ENCODE results near the gene PANX1. TPM values are rescaled to one million over a fixed set of nuclear protein-coding genes. Genes with fewer than 3 reads are reported as not detected.
A peak's percentile ranks its signal among the peaks of the same experiment; 100 is the strongest.

PANX1 gene
- polyA plus RNA-seq, 2 donors = 2.9 to 3.5 TPM

DNA sequence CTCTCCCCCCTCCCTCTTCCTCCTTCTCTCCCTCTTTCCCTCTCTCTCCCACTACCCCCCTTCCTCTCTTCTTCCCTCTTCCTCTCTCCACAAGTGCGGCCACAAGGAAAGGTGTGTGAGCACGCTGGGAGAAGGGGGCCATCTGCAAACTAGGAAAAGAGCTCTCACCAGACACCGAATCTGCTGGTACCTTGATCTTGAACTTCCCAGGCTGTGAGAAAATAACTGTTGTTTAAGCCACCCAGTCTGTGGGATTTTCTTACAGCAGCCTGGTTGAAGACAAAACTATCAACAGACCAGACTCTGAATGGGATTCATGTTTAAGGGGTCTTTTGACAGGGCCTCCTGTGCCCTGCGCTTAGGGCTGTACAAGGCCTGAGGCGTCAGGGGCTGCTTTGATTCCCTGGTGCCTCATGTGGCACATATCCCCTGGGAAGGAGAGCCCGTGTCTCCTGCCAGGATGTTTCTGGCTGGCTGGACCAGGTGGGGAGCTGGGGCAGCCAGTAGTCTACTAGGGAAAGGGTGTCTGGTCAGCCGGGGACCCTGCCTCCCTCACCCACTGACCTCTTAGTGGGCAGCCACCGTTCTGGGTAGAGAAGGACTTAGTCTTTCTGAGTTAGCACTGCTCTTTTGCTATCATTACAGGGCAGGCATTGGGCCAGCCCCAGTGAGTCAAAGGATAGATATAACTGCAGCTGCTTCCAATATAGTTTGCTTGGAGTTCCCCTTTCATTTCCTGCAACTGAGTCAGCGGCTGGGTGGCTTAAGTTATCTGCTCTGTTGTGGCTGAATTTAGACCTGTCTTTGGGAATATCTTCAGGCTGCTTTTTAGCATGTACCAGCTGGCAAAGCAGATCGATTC lies 6.2 kb downstream of the PANX1 start:
- 35 to 42% methylated on average over 10 of the region's 10 CpGs for WGBS, 2 donors
- no peaks in the 10 kb centered on the region for H3K36me3 ChIP-seq (ENCODE audit: control insufficient read depth in 2 of 2, insufficient read depth in 2 of 2, low read length in 1 of 2)
- H3K4me3 ChIP-seq (ENCODE audit: low read depth in 1 of 2, low read length in 2 of 2) = no peak overlapping the region
- H3K4me1 ChIP-seq (ENCODE audit: control insufficient read depth in 2 of 2, insufficient read depth in 2 of 2, low read length in 1 of 2) = peaks cover 8 to 25% of the 10 kb centered on the region in 2 donors
- peak overlapping the region; percentile 9 to 67 for H3K27ac ChIP-seq (ENCODE audit: low read depth in 2 of 2, low read length in 1 of 2)
- H3K9me3 ChIP-seq (ENCODE audit: control insufficient read depth in 2 of 2, insufficient read depth in 1 of 2, low read depth in 1 of 2, low read length in 1 of 2) = no peaks in the 10 kb centered on the region
- H3K27me3 ChIP-seq (ENCODE audit: control insufficient read depth in 1 of 2, insufficient read depth in 2 of 2, low read length in 2 of 2) = no peaks in the 10 kb centered on the region

DNA sequence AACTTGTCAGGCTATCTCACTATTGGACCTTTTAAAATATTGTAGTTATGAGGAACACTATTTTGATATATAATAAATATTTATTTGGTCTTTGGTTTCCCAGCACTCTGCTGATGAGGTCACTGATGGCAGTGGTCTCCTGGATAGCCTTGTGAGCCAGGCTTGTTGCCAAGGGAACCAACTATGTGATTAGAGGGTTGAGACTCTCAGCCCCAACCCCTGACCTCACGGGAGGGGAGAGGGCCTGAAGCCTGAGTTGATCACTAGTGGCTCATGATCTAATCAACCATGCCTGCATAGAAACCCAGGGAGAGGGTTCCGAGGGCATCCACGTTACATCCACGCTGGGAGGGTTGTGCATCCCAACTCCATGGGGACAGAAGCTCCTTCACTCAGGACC lies 10.8 kb downstream of the PANX1 start:
- 87 to 94% methylated on average over 4 of the region's 4 CpGs for WGBS, 2 donors
- Histone ChIP-seq H3K4me3 (ENCODE audit: low read depth in 1 of 2, low read length in 2 of 2) (no peak overlapping the region), H3K36me3 (ENCODE audit: control insufficient read depth in 2 of 2, insufficient read depth in 2 of 2, low read length in 1 of 2) (no peaks in the 10 kb centered on the region), H3K4me1 (ENCODE audit: control insufficient read depth in 2 of 2, insufficient read depth in 2 of 2, low read length in 1 of 2) (peaks cover 2 to 7% of the 10 kb centered on the region in 2 donors), H3K27me3 (ENCODE audit: control insufficient read depth in 1 of 2, insufficient read depth in 2 of 2, low read length in 2 of 2) (no peaks in the 10 kb centered on the region), H3K9me3 (ENCODE audit: control insufficient read depth in 2 of 2, insufficient read depth in 1 of 2, low read depth in 1 of 2, low read length in 1 of 2) (no peaks in the 10 kb centered on the region), H3K27ac (ENCODE audit: low read depth in 2 of 2, low read length in 1 of 2) (no peak overlapping the region)

DNA sequence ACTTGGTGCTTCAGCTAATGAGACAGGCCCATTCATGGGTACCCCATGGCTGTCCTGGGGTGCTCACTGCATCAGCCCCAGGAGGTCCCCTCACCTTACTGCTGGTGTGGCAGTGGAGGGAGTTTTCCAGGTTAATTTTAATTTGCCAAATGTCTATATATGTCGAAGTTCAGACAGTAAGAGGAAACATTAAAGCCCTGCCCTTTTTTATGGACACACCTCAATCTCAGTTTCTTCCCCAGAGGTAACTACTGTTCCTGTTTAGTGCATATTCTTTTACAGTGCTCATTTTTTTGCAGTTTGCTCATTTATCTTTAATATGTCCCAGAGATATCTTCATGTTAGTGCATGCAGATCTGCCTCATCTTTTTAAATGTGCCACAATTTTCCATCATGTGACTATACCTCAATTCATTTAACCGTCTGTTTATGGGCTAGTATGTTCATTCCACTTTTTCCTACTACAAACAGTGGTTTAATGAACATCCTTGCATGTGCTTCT lies 11.6 kb downstream of the PANX1 start:
- peaks cover 0 to 5% of the 10 kb centered on the region in 2 donors for H3K4me1 ChIP-seq (ENCODE audit: control insufficient read depth in 2 of 2, insufficient read depth in 2 of 2, low read length in 1 of 2)
- H3K27me3 ChIP-seq (ENCODE audit: control insufficient read depth in 1 of 2, insufficient read depth in 2 of 2, low read length in 2 of 2) = no peaks in the 10 kb centered on the region
- 50 to 59% methylated on average over 2 of the region's 2 CpGs for WGBS, 2 donors
- H3K27ac ChIP-seq (ENCODE audit: low read depth in 2 of 2, low read length in 1 of 2) = no peak overlapping the region
- no peaks in the 10 kb centered on the region for H3K9me3 ChIP-seq (ENCODE audit: control insufficient read depth in 2 of 2, insufficient read depth in 1 of 2, low read depth in 1 of 2, low read length in 1 of 2)
- no peaks in the 10 kb centered on the region for H3K36me3 ChIP-seq (ENCODE audit: control insufficient read depth in 2 of 2, insufficient read depth in 2 of 2, low read length in 1 of 2)
- H3K4me3 ChIP-seq (ENCODE audit: low read depth in 1 of 2, low read length in 2 of 2) = no peak overlapping the region

DNA sequence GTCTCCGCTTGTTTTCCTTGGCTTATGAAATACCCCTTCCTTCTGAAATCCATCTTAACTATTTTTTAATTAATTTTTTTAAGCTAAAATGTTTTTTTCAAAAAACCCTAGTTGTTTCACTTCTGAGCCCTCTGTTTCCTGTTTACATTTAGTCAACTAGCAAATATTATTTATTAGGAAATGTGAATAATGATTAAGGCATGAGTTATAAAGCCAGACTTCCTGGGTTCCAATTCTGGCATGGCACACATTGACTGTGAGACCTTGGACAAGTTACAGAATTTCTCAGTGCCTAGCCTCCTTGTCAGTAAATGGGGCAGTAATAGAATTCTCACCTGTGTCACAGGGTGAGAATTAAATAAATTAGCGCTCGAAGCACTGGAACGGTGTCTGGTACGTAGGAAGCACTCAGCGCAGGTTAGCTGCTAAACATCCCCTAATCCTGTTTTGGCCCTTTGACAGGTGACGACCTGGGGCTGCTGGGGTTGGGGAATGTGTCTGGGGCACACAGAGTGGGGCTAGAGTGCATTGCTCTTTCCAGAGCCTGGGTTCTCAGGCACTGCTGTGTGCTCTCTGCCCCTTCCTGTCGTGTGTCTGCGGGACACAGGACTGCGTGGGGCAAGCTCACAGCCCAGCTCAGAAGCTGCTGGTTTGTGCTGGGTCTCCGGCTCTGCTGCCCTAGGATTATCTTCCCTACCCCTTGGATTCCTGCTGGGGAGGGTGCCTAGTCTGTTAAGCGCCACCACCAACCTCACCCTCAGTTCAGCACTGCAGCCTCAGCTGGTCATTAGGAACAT lies 13.1 kb downstream of the PANX1 start:
- 85 to 88% methylated on average over 12 of the region's 12 CpGs for WGBS, 2 donors
- H3K27ac ChIP-seq (ENCODE audit: low read depth in 2 of 2, low read length in 1 of 2) = no peak overlapping the region
- H3K27me3 ChIP-seq (ENCODE audit: control insufficient read depth in 1 of 2, insufficient read depth in 2 of 2, low read length in 2 of 2) = no peaks in the 10 kb centered on the region
- H3K36me3 ChIP-seq (ENCODE audit: control insufficient read depth in 2 of 2, insufficient read depth in 2 of 2, low read length in 1 of 2) = no peaks in the 10 kb centered on the region
- no peak overlapping the region for H3K4me3 ChIP-seq (ENCODE audit: low read depth in 1 of 2, low read length in 2 of 2)
- peaks cover 0 to 5% of the 10 kb centered on the region in 2 donors for H3K4me1 ChIP-seq (ENCODE audit: control insufficient read depth in 2 of 2, insufficient read depth in 2 of 2, low read length in 1 of 2)
- no peaks in the 10 kb centered on the region for H3K9me3 ChIP-seq (ENCODE audit: control insufficient read depth in 2 of 2, insufficient read depth in 1 of 2, low read depth in 1 of 2, low read length in 1 of 2)

DNA sequence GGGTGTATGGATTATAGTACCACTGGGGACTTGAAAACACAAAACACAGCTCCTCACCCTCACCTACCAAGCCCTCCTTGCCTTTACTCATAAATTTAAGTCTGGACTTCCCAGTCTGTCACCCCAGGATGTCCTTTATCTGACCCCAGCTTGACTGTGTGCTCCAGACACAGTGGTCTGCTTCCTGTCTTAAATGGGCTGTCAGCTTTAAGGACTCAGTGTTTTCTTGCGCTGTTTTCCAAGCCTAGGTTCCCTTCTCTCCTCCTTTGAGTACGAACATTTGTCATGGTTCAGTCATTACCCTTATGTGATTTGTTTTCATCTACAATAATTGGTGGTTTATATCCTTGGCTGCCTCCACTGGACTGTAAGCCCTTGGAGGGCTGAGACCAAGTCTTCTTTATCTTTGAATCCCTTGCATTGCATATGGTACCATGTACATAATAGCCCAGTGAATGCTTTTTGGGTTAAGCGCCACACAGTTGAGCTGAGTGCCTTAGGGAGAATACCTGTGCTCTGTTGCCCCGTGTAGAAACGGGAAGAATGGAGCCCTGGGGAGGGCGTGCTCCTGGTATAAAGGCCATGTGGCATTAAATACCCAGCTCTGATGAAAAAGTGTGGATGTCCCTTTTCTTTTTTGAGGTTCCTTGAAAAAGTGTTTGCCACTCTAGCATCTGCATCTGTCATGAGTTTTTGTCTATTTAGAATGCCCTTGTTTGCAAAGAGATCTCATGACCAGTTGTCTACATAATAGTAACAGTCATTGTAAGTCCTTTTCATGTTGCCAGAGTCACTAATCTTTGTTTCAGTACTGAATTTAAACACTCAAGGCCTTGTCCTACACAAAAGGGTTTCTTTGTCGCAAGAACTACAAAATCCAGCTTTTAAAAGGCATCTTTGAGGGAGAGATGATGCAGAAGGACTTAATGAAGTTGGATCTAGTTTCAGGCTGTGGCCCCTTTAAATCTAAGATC lies 14.0 kb downstream of the PANX1 start:
- no peaks in the 10 kb centered on the region for H3K9me3 ChIP-seq (ENCODE audit: control insufficient read depth in 2 of 2, insufficient read depth in 1 of 2, low read depth in 1 of 2, low read length in 1 of 2)
- H3K4me1 ChIP-seq (ENCODE audit: control insufficient read depth in 2 of 2, insufficient read depth in 2 of 2, low read length in 1 of 2) = peaks cover 0 to 5% of the 10 kb centered on the region in 2 donors
- H3K27ac ChIP-seq (ENCODE audit: low read depth in 2 of 2, low read length in 1 of 2) = no peak overlapping the region
- H3K36me3 ChIP-seq (ENCODE audit: control insufficient read depth in 2 of 2, insufficient read depth in 2 of 2, low read length in 1 of 2) = no peaks in the 10 kb centered on the region
- no peak overlapping the region for H3K4me3 ChIP-seq (ENCODE audit: low read depth in 1 of 2, low read length in 2 of 2)
- WGBS, 2 donors = 84 to 89% methylated on average over 7 of the region's 7 CpGs
- no peaks in the 10 kb centered on the region for H3K27me3 ChIP-seq (ENCODE audit: control insufficient read depth in 1 of 2, insufficient read depth in 2 of 2, low read length in 2 of 2)

DNA sequence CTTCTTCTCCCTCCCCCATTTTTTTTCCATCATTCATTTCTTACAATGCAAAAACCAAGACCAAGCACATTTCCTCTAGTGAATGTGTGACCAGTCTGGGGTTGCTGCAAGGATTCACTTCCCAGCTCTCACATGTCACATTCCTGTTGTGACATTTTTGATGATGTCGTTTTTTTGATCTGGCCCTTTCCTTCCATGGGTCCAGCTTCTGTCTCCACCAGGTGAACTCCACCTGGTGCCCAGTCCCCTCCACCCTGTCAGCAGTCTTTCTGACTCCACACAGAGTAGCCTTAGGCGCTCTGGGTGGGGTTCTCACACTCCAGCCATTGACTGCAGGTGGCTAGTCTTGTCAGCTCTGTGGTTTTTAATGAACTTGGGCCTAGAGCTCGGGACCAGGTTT lies 15.6 kb downstream of the PANX1 start:
- no peaks in the 10 kb centered on the region for H3K9me3 ChIP-seq (ENCODE audit: control insufficient read depth in 2 of 2, insufficient read depth in 1 of 2, low read depth in 1 of 2, low read length in 1 of 2)
- no peaks in the 10 kb centered on the region for H3K27me3 ChIP-seq (ENCODE audit: control insufficient read depth in 1 of 2, insufficient read depth in 2 of 2, low read length in 2 of 2)
- peaks cover 0 to 5% of the 10 kb centered on the region in 2 donors for H3K4me1 ChIP-seq (ENCODE audit: control insufficient read depth in 2 of 2, insufficient read depth in 2 of 2, low read length in 1 of 2)
- WGBS, 2 donors = 86 to 89% methylated on average over 3 of the region's 3 CpGs
- no peak overlapping the region for H3K27ac ChIP-seq (ENCODE audit: low read depth in 2 of 2, low read length in 1 of 2)
- no peak overlapping the region for H3K4me3 ChIP-seq (ENCODE audit: low read depth in 1 of 2, low read length in 2 of 2)
- H3K36me3 ChIP-seq (ENCODE audit: control insufficient read depth in 2 of 2, insufficient read depth in 2 of 2, low read length in 1 of 2) = no peaks in the 10 kb centered on the region

DNA sequence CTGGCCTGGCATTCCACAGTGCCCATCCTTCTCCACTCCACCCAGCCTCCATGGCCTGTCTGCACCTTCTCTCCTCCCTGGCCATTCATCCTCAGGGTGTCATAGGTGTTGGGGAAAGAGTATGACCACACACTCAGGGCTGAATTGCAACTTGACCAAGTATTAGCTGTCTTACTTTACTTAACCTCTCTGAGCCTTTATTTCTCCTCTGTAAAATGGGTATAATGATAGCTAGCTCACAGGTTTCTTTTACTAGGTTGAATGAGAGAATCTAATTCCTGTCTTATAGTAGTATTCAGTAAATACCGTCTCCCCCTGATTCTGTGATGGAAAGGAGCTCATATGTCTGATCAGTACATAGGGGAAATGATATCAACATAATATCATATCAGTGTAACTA lies 16.0 kb downstream of the PANX1 start:
- H3K36me3 ChIP-seq (ENCODE audit: control insufficient read depth in 2 of 2, insufficient read depth in 2 of 2, low read length in 1 of 2) = no peaks in the 10 kb centered on the region
- H3K9me3 ChIP-seq (ENCODE audit: control insufficient read depth in 2 of 2, insufficient read depth in 1 of 2, low read depth in 1 of 2, low read length in 1 of 2) = no peaks in the 10 kb centered on the region
- no peak overlapping the region for H3K4me3 ChIP-seq (ENCODE audit: low read depth in 1 of 2, low read length in 2 of 2)
- no peaks in the 10 kb centered on the region for H3K27me3 ChIP-seq (ENCODE audit: control insufficient read depth in 1 of 2, insufficient read depth in 2 of 2, low read length in 2 of 2)
- 97 to 98% methylated on average over 1 of the region's 1 CpG for WGBS, 2 donors
- H3K27ac ChIP-seq (ENCODE audit: low read depth in 2 of 2, low read length in 1 of 2) = no peak overlapping the region
- peaks cover 2 to 5% of the 10 kb centered on the region in 2 donors for H3K4me1 ChIP-seq (ENCODE audit: control insufficient read depth in 2 of 2, insufficient read depth in 2 of 2, low read length in 1 of 2)

DNA sequence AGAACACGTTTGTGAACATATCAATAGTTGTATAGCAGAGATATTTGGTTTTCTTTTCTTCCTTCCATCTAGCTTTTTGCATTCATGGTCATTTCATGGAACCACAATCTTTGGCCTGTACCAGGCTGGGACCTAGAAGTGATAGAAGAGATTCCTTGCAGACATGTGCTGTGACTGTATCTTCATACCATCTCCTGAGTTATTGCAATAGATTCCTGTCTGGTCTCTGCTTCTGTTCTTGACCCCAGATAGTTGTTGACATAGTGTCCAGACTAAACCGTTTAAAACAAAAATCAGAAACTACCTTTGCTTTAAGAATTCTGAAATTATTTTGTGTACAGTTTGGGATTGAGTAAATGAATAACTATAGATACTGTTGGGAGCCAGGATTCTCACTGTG lies 16.8 kb downstream of the PANX1 start:
- Histone ChIP-seq H3K4me1 (ENCODE audit: control insufficient read depth in 2 of 2, insufficient read depth in 2 of 2, low read length in 1 of 2) (peaks cover 2 to 6% of the 10 kb centered on the region in 2 donors), H3K36me3 (ENCODE audit: control insufficient read depth in 2 of 2, insufficient read depth in 2 of 2, low read length in 1 of 2) (no peaks in the 10 kb centered on the region), H3K27me3 (ENCODE audit: control insufficient read depth in 1 of 2, insufficient read depth in 2 of 2, low read length in 2 of 2) (no peaks in the 10 kb centered on the region), H3K27ac (ENCODE audit: low read depth in 2 of 2, low read length in 1 of 2) (no peak overlapping the region), H3K4me3 (ENCODE audit: low read depth in 1 of 2, low read length in 2 of 2) (no peak overlapping the region), H3K9me3 (ENCODE audit: control insufficient read depth in 2 of 2, insufficient read depth in 1 of 2, low read depth in 1 of 2, low read length in 1 of 2) (no peaks in the 10 kb centered on the region)
- 70 to 74% methylated on average over 2 of the region's 2 CpGs for WGBS, 2 donors

DNA sequence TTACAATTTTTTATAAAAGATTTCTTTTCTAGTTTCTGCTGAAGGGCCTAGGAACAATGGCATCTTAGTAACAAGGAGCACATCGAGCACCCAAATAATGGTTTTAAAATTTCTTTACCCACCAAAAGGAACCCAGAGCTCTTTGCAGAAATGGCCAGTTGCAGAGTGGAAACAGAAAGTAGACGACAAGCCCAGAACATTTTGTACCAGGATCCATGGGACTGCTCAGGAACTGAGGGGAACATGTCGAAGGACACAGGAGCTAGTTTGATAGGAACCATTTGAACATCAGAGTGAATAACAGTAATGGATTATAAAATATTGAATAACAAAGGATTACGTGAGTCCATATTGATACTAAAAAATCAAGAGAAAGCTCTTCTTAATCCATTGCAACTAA lies 17.3 kb downstream of the PANX1 start:
- H3K4me3 ChIP-seq (ENCODE audit: low read depth in 1 of 2, low read length in 2 of 2) = no peak overlapping the region
- peaks cover 2 to 10% of the 10 kb centered on the region in 2 donors for H3K4me1 ChIP-seq (ENCODE audit: control insufficient read depth in 2 of 2, insufficient read depth in 2 of 2, low read length in 1 of 2)
- H3K36me3 ChIP-seq (ENCODE audit: control insufficient read depth in 2 of 2, insufficient read depth in 2 of 2, low read length in 1 of 2) = no peaks in the 10 kb centered on the region
- H3K27ac ChIP-seq (ENCODE audit: low read depth in 2 of 2, low read length in 1 of 2) = no peak overlapping the region
- no peaks in the 10 kb centered on the region for H3K27me3 ChIP-seq (ENCODE audit: control insufficient read depth in 1 of 2, insufficient read depth in 2 of 2, low read length in 2 of 2)
- H3K9me3 ChIP-seq (ENCODE audit: control insufficient read depth in 2 of 2, insufficient read depth in 1 of 2, low read depth in 1 of 2, low read length in 1 of 2) = no peaks in the 10 kb centered on the region
- 90 to 92% methylated on average over 4 of the region's 4 CpGs for WGBS, 2 donors
